Liver (tissue), 3 donors: Measurements from ENCODE around the gene DBET.
"Not testable (repeated sequence)": the region's sequence is repeated elsewhere in the genome, so short reads cannot be mapped to it uniquely, and the experiment has no call there.

Experiments
- FOXA1 ChIP-seq: IDR thresholded peaks from 2 replicates; pipeline ENCODE4 v1.6.1; 2016; ENCODE audit warnings: antibody characterized with exemption
- RXRA ChIP-seq, 2 donors: IDR thresholded peaks; 2 replicates each; pipeline ENCODE4 v1.6.1; 2017 to 2018; ENCODE audit warnings: antibody characterized with exemption in 2 of 2, mild to moderate bottlenecking in 1 of 2
- SP1 ChIP-seq: IDR thresholded peaks from 2 replicates; pipeline ENCODE4 v1.6.1; 2018; ENCODE audit warnings: antibody characterized with exemption, mild to moderate bottlenecking
- TAF1 ChIP-seq: conservative IDR thresholded peaks from 2 replicates; pipeline ENCODE4 v1.6.1; 2016; ENCODE audit warnings: antibody characterized with exemption, mild to moderate bottlenecking
- YY1 ChIP-seq: IDR thresholded peaks from 2 replicates; pipeline ENCODE4 v1.6.1; 2016; ENCODE audit warnings: antibody characterized with exemption, mild to moderate bottlenecking
- TF ChIP-seq, protein P1 (sequence below): fragments of 150-350 bp; IDR thresholded peaks from 2 replicates; pipeline ENCODE4 v1.5.1; 2017; ENCODE audit warnings: improper control_type of control experiment, low read depth, low read length; ENCODE audit not compliant: missing input control
- donor health status: healthy.
- donor health status: healthy.

DNA sequence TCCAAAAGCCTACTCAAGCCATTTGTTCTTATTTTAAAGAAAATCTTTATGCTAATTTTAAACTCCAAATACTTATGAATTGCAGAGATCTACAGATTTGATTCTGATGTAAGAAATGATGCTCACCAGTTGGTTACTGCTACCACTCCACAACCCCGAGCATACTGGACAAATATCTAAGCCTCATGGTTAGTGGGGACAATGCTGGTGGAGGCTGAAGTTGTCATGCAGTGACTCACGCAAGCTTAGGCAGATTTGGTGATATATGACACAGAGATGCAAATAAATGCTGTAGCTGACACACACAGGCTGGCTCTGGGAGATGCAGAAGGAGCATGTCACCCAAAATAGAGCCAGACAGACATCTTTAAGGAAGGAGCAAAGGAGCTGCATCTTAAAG, 35.3 kb downstream of the DBET start:
- TF ChIP-seq, protein P1, sequence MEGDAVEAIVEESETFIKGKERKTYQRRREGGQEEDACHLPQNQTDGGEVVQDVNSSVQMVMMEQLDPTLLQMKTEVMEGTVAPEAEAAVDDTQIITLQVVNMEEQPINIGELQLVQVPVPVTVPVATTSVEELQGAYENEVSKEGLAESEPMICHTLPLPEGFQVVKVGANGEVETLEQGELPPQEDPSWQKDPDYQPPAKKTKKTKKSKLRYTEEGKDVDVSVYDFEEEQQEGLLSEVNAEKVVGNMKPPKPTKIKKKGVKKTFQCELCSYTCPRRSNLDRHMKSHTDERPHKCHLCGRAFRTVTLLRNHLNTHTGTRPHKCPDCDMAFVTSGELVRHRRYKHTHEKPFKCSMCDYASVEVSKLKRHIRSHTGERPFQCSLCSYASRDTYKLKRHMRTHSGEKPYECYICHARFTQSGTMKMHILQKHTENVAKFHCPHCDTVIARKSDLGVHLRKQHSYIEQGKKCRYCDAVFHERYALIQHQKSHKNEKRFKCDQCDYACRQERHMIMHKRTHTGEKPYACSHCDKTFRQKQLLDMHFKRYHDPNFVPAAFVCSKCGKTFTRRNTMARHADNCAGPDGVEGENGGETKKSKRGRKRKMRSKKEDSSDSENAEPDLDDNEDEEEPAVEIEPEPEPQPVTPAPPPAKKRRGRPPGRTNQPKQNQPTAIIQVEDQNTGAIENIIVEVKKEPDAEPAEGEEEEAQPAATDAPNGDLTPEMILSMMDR = not testable (repeated sequence)
- TF ChIP-seq SP1; FOXA1; TAF1; YY1; RXRA (IDR thresholded peaks at IDR 0.05): not testable (repeated sequence)
